AG10803 (cell line): ENCODE data around the gene COQ8B.
"Not testable (repeated sequence)": the region's sequence is repeated elsewhere in the genome, so short reads cannot be mapped to it uniquely, and the experiment has no call there.

Experiments
- DNase-seq: peaks from one replicate; pipeline ENCODE4 v3.0.0; 2010; ENCODE audit warnings: low read depth
- H3K4me3 ChIP-seq: 2 replicates; pipeline ENCODE4 v1.5.1; 2011; ENCODE audit warnings: mild to moderate bottlenecking, low read length, control low read depth
- TF ChIP-seq, protein P1 (sequence below): conservative IDR thresholded peaks from 2 replicates; pipeline ENCODE4 v1.5.1; 2011; ENCODE audit warnings: mild to moderate bottlenecking, low read length, control low read depth, inconsistent platforms

Gene COQ8B

DNA sequence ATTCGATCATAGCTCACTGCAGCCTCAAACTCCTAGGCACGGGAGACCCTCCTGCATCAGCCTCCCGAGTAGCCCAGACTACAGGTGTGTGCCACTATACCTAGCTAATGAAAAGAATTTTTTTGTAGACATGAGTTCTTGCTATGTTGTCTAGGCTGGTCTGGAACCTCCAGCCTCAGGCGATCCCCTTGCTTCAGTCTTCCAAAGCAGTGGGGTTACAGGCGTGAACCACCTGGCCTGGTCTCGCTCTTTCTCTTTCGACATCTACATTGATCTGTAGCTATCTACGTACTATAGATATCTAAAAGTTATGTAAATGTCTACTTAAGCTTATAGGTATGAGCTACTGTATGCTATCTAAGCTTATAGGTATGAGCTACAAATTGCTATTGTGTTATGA lies 58.7 kb downstream of the COQ8B start:
- no peak for DNase-seq
- TF ChIP-seq, protein P1, sequence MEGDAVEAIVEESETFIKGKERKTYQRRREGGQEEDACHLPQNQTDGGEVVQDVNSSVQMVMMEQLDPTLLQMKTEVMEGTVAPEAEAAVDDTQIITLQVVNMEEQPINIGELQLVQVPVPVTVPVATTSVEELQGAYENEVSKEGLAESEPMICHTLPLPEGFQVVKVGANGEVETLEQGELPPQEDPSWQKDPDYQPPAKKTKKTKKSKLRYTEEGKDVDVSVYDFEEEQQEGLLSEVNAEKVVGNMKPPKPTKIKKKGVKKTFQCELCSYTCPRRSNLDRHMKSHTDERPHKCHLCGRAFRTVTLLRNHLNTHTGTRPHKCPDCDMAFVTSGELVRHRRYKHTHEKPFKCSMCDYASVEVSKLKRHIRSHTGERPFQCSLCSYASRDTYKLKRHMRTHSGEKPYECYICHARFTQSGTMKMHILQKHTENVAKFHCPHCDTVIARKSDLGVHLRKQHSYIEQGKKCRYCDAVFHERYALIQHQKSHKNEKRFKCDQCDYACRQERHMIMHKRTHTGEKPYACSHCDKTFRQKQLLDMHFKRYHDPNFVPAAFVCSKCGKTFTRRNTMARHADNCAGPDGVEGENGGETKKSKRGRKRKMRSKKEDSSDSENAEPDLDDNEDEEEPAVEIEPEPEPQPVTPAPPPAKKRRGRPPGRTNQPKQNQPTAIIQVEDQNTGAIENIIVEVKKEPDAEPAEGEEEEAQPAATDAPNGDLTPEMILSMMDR = no peak

DNA sequence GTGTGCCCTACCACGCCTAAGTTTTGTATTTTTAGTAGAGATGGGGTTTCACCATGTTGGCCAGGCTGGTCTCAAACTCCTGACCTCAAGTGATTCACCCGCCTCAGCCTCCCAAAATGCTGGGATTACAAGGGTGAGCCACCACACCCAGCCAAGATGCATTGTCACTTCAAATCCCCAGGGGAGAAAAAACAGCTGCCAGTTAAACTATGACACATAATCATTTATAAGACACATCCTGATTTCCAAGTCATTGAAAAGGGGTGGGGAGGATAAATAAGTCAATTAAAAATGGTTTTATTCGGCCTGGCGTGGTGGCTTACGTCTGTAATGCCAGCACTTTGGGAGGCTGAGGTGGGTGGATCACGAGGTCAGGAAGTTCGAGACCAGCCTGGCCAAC lies 61.0 kb downstream of the COQ8B start:
- H3K4me3 ChIP-seq, DNase-seq: not testable (repeated sequence)

More for the DNA sequence above, 58.7 kb downstream of the COQ8B start:
- H3K4me3 ChIP-seq = no peak overlapping the region

DNA sequence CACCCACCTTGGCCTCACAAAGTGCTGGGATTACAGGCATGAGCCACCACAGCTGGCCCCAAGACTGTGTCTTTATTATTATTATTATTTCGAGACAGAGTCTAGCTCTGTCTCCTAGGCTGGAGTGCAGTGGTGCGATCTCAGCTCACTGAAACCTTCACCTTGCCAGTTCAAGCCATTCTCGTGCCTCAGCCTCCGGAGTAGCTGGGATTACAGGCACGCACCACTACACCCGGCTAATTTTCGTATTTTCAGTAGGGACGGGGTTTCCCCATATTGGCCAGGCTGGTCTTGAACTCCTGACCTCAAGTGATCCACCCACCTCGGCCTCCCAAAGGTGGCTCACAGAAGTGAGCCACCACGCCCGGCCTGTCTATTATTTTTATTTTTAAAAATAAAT lies 64.4 kb downstream of the COQ8B start:
- not testable (repeated sequence) for H3K4me3 ChIP-seq, DNase-seq

DNA sequence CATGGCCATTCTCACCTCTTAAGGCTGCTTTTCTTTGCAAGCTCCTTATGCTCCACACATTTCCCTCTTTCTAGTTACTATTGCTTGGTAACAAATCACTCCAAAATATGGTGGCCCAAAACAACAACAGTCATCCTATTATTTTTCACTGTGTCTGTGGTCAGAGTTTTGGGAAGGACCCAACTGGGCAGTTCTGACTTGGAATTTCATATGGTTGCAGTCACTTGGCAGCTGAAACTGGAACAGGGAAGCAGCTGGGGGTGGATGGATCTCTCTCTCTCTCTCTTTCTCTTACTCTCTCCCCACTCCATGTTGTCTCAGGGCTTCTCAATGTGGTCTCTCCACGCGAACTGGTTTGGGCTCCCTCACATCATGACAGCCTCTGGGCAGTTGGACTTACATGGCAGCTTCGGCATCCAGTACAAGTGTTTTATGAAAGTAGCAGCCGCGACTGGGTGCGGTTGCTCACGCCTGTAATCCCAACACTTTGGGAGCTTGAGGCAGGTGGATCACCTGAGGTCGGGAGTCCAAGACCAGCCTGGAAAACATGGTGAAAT lies 65.9 kb downstream of the COQ8B start:
- H3K4me3 ChIP-seq = no peak overlapping the region
- DNase-seq = peak; percentile 98
- TF ChIP-seq, protein P1 = no peak

DNA sequence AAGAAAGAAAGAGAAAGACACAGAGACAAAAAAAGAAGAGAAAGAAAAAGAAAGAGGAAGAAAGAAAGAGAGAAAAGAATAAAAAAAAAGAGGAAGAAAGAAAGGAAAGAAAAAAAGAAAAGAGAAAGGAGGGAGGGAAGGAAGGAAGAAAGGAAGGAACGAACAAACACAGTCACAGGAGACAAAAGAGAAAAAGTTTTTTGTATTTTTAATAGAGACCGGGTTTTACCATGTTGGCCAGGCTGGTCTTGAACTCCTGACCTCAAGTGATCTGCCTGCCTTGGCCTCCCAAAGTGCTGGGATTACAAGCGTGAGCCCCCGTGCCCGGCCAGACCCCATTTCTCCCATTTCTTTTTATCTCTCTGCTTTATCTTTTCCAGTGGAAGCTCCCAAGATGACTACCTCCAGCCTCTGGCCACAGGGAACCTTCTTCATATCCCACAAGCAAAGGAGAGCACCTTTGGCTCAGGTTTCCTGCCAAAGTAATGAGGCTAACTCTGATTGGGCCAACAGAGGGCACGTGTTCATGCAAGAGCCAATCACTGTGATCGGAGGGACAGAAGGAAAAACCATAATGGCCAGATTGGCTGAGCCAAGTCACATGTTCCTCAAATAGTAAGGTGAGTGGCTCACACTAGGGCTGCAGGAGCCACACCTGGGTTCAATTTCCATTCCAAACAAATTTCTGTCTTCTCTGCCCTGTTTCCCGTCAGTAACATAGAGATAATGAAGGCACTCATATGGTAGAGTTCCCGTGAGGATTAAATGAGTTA lies 66.6 kb downstream of the COQ8B start:
- peak; percentile 54 for DNase-seq
- not testable (repeated sequence) for H3K4me3 ChIP-seq

DNA sequence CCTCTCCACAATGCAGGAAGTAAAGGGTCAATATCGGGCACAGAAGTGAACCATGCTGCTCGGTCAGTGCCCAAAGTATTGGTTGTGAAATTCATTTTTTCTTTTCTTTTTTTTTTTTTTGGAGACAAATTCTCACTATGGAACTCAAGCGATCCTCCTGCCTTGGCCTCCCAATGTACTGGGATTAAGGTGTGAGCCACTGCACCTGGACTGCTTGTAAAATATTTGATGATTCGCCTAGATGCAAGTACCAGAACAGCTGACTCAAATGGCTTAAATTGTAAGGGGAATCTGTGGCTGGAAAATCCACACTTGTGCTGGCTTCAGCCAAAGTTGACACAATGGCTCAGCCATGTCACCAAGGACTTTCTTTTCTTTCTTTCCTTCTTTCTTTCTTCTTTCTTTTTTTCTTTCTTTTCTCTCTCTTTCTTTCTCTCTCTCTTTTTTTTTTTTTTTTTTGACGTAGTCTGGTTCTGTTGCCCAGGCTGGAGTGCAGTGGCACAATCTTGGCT lies 69.9 kb downstream of the COQ8B start:
- TF ChIP-seq, protein P1 = no peak
- no peak for DNase-seq
- peak overlapping the region; percentile 44 for H3K4me3 ChIP-seq

DNA sequence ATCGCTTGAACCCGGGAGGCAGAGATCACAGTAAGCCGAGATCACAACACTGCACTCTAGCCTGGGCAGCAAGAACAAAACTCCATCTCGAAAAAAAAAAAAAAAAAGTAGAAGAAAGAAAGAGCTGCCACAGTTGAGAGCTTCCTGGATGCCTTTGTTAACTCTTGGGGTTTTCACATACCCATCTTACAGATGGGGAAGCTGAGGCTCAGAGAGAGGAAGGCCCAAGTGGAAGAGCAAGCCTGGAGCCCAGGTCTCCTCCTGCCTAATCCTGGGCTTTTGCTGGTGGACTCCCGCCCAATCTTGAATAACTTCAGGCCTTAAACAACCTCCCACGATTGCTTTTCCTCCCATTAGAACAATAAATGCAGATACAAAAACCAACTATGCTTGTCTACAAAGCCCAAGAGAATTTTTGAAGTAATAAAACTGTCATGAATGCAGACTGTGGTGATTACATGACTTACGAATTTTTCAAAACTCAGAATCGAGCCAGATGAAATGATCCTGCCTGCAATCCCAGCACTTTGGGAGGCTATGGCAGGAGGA lies 73.9 kb downstream of the COQ8B start:
- peak; percentile 44 for DNase-seq
- TF ChIP-seq, protein P1 = no peak
- H3K4me3 ChIP-seq = no peak overlapping the region

DNA sequence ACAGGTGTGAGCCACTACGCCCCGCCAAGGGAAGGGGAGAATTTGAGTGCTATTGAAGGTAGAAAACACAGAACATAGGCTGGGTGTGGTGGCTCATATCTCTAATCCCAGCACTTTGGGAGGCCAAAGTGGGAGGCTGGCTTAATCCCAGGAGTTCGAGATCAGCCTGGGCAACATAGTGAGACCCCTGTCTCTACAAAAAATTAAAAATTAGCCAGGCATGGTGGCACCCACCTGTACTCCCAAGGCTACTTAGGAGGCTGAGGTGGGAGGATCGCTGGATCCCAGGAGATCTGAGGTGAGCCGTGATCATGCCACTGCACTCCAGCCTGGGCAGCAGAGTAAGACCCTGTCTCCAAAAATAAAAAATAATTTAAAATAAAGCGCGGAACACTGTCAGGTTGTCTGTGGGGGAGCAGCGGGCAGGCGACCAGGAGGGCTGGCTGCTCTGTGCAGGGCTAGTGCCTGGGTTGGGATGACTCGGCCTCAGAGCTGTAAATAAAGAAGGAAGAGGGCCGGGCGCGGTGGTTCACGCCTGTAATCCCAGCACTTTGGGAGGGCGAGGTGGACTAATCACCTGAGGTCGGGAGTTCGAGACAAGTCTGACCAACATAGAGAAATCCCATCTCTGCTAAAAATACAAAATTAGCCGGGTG lies 74.5 kb downstream of the COQ8B start:
- DNase-seq = no peak
- TF ChIP-seq, protein P1 = no peak
- H3K4me3 ChIP-seq = no peak overlapping the region
